Heart right ventricle (tissue), 16 donors: ENCODE data around the gene PDPK1. TPM values are rescaled to one million over a fixed set of nuclear protein-coding genes. Genes with fewer than 3 reads are reported as not detected.

ENCODE experiments used
- ATAC-seq, 8 donors: fragments of 200-7000 bp; cut with Tn5 transposase; one replicate each; pipeline ENCODE4 v1.9.1; 2020; ENCODE audit warnings: mild to moderate bottlenecking in 8 of 8, moderate library complexity in 8 of 8, moderate number of reproducible peaks in 1 of 8
- DNase-seq, 2 donors: peaks; one replicate each; pipeline ENCODE4 v3.0.0-alpha.2; 2020
- H3K27ac ChIP-seq, 10 donors: fragments of 200-600 bp; sonication (generic) in 2 of 10; one replicate each; pipeline versions ENCODE4 v1.5.0 to v1.8.0; 2020 to 2022; ENCODE audit warnings: mild to moderate bottlenecking in 3 of 10
- H3K27me3 ChIP-seq, 7 donors: fragments of 200-600 bp; one replicate each; pipeline ENCODE4 v1.8.0; 2021 to 2022; ENCODE audit warnings: mild to moderate bottlenecking in 2 of 7
- H3K36me3 ChIP-seq, 9 donors: fragments of 200-600 bp; sonication (generic) in 1 of 9; one replicate each; pipeline versions ENCODE4 v1.5.0 to v1.8.0; 2020 to 2022; ENCODE audit warnings: mild to moderate bottlenecking in 2 of 9
- H3K4me1 ChIP-seq, 9 donors: fragments of 200-600 bp; sonication (generic) in 1 of 9; one replicate each; pipeline versions ENCODE4 v1.5.0 to v1.8.0; 2020 to 2022; ENCODE audit warnings: mild to moderate bottlenecking in 4 of 9
- H3K4me3 ChIP-seq, 10 donors: fragments of 200-600 bp; sonication (generic) in 2 of 10; one replicate each; pipeline versions ENCODE4 v1.5.0 to v1.8.0; 2020 to 2022; ENCODE audit warnings: mild to moderate bottlenecking in 7 of 10, moderate library complexity in 2 of 10
- H3K9me3 ChIP-seq, 11 donors: fragments of 200-600 bp in 10 of 11; sonication (generic) in 2 of 11; one replicate each; pipeline versions ENCODE4 v1.5.0 to v1.8.0; 2013 to 2022; ENCODE audit warnings: mild to moderate bottlenecking in 2 of 11, control low read depth in 1 of 11, moderate library complexity in 1 of 11
- WGBS, 2 donors: extraction: QIAGEN DNeasy Blood & Tissue Kit; methylation state at CpG; one replicate each; pipeline ENCODE4 v1.1.7; 2013; ENCODE audit warnings: inconsistent platforms in 1 of 2; 5-methylcytosine and 5-hydroxymethylcytosine counted together
- intact Hi-C, 10 donors: fragments of 100-400 bp; cut with DNase I; formaldehyde crosslinking; loops; one replicate each; pipeline versions ENCODE4 v1.11.1 to v1.14.2; 2022
- polyA plus RNA-seq, 2 donors: library from polyadenylated mRNA; stranded (reverse); fragments of 200-250 nt; gene quantifications; one replicate each; pipeline ENCODE4 v1.2.3, GENCODE V29; 2013
- total RNA-seq, 10 donors: library from RNA; stranded (reverse); fragmentation: NEBNext Ultra II Directional in 3 of 10; extraction: Animal tissue kit (Norgen Biotek cat#: 25700) in 3 of 10; gene quantifications; one replicate each; pipeline versions ENCODE4 v1.2.1 to v1.2.4, GENCODE V29; 2021 to 2023
- TF ChIP-seq, protein P1 (sequence below), 9 donors: fragments of 200-600 bp; sonication (generic) in 2 of 9; IDR thresholded peaks; one replicate each; pipeline versions ENCODE4 v1.5.0 to v1.8.0; 2021 to 2022; ENCODE audit warnings: antibody characterized with exemption in 9 of 9, mild to moderate bottlenecking in 5 of 9, moderate library complexity in 1 of 9
- donor health status: Arrhythmogenic right ventricular cardiomyopathy.
- donor health status: ischemic (EF 13 %, LVEDD 7.1; RV severe dilation, severe dysfunction).
- donor health status: healthy with polysubstance abuse.
- donor health status: DM: no; HTN: yes; CAD: no.
- donor health status: DM: no; HTN: no; CAD: no.
- donor health status: ischemic (EF 25% LVEDD 6.9; RV normal size, moderate dysfunction).
- donor health status: ischemic (EF 25% LVEDD 5.7; RV mildly dilated, moderate dysfunction).
- donor health status: healthy.
- donor health status: DM: yes; HTN: yes; CAD: no.
- donor health status: Ischemic cardiomyopathy.
- donor health status: ischemic (EF 35%, LVEDD 5.7; RV mildly dilated, moderate dysfunction).
- donor health status: nonischemic (EF 11% LVEDD 7.7; RV severe dilation, severe dysfunction).
- donor health status: DM: yes; HTN: yes; CAD: no.
- donor health status: PGD.
- donor health status: ischemic (EF 29% LVEDD 5.4; RV normal size, mild dysfunction).
- donor health status: nonischemic (EF 23%, LVEDD 6.1; RV moderate dilation, normal function).

The PDPK1 gene
- total and polyA plus RNA-seq, 12 donors = 11.0 to 47.7 (median 37.8) TPM

DNA sequence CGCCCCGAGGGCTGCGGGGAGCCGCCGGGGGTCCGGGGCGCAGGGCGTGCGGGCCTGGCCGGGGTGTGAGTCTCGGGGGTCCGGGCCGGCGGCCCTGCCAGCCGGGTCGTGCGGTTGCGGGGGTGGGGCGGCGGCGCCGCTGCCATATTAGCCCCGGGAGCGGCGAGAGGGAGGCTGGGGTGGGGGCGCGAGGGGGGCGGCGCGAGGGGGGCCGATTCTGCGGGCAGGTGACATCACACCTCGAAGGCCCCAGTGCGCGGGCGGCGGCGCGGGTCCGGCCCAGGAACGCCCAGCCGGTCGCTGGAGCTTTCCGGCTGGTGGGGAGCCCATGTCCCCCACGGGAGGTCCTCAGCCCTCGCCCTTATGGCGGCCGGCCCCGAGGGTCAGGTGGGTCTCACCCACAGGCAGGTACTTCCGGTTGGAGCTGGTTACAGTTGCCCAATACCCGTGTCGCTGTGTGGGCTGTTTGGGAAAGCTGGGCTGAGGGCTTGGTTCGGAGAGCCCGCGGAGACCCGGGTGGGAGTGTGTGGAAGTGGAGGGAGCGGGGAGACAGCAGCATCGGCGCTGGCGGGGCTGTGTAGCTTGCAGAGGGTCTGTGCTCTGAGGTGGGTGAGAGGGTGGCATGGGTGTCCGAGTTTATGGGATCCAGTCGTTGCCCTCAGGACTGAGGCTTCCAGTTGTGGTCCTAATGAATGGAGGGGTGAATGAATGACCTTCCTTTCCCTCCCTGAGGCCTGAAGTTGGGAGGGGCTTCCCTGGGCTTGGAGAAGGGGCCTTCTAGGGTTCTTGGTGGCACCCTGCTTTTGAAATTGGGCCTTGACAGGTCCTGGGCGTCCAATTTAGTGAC lies 23.3 kb upstream of the PDPK1 start:
- 0% methylated on average over 56 to 63 of the region's 63 CpGs for WGBS, 2 donors
- no peaks in the 10 kb centered on the region for H3K27me3 ChIP-seq
- H3K4me3 ChIP-seq = peak overlapping the region; percentile 84 to 100 (median 96)
- peaks cover 0 to 7% (median 0%) of the 10 kb centered on the region in 9 donors for H3K36me3 ChIP-seq
- H3K9me3 ChIP-seq = no peaks in the 10 kb centered on the region
- peak in 1 of 2 donors; percentile 9 for DNase-seq
- TF ChIP-seq, protein P1, sequence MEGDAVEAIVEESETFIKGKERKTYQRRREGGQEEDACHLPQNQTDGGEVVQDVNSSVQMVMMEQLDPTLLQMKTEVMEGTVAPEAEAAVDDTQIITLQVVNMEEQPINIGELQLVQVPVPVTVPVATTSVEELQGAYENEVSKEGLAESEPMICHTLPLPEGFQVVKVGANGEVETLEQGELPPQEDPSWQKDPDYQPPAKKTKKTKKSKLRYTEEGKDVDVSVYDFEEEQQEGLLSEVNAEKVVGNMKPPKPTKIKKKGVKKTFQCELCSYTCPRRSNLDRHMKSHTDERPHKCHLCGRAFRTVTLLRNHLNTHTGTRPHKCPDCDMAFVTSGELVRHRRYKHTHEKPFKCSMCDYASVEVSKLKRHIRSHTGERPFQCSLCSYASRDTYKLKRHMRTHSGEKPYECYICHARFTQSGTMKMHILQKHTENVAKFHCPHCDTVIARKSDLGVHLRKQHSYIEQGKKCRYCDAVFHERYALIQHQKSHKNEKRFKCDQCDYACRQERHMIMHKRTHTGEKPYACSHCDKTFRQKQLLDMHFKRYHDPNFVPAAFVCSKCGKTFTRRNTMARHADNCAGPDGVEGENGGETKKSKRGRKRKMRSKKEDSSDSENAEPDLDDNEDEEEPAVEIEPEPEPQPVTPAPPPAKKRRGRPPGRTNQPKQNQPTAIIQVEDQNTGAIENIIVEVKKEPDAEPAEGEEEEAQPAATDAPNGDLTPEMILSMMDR (IDR thresholded peaks at IDR 0.05) = no peak
- intact Hi-C loops = no loop called here
- H3K27ac ChIP-seq = peak overlapping the region; percentile 80 to 99 (median 96)
- H3K4me1 ChIP-seq = peaks cover 43 to 86% (median 60%) of the 10 kb centered on the region in 9 donors
- ATAC-seq = peak in 1 of 8 donors; percentile 0

DNA sequence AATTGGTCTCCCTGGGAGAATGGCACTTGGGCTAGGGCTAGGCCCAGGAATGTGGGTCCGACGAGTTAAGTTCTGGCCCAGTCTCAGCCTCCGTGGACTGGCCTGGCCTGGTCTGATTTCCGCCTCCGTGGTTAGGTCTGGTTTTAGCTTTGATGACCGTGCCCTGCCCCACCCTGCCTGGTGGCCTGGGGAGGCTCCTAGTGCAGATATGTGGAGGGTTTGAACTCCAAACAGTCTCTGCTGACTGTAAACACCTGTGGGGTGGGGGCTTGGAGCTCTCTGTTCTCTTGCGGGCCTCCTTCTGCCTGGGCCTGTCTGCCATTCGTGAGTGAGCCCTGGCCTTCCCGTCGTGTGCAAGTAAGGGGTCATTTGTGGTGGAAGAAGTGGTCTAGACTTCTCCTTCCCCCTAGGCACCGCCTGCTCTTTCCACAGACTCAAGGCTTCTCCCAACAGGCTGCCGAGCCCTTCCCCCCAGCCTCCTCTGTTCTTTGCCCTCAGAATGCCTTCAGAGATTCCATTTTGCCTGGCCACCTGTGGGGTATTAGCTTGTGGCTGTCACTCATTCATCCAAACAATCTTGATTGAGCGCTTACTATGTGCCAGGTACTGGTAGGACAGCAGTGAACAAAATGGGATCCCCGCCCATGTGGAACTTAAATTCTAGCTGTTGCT lies 22.5 kb upstream of the PDPK1 start:
- TF ChIP-seq, protein P1 (IDR thresholded peaks at IDR 0.05) = no peak
- intact Hi-C loops = no loop called here
- H3K36me3 ChIP-seq = peaks cover 0 to 10% (median 0%) of the 10 kb centered on the region in 9 donors
- ATAC-seq = no peak
- peak overlapping the region in 9 of 10 donors; percentile 84 to 99 (median 97) for H3K27ac ChIP-seq
- no peaks in the 10 kb centered on the region for H3K9me3 ChIP-seq
- H3K4me3 ChIP-seq = peak overlapping the region; percentile 84 to 100 (median 96)
- H3K4me1 ChIP-seq = peaks cover 45 to 82% (median 63%) of the 10 kb centered on the region in 9 donors
- no peaks in the 10 kb centered on the region for H3K27me3 ChIP-seq
- WGBS, 2 donors = 30 to 33% methylated on average over 14 of the region's 14 CpGs
- peak; percentile 9 to 11 for DNase-seq

DNA sequence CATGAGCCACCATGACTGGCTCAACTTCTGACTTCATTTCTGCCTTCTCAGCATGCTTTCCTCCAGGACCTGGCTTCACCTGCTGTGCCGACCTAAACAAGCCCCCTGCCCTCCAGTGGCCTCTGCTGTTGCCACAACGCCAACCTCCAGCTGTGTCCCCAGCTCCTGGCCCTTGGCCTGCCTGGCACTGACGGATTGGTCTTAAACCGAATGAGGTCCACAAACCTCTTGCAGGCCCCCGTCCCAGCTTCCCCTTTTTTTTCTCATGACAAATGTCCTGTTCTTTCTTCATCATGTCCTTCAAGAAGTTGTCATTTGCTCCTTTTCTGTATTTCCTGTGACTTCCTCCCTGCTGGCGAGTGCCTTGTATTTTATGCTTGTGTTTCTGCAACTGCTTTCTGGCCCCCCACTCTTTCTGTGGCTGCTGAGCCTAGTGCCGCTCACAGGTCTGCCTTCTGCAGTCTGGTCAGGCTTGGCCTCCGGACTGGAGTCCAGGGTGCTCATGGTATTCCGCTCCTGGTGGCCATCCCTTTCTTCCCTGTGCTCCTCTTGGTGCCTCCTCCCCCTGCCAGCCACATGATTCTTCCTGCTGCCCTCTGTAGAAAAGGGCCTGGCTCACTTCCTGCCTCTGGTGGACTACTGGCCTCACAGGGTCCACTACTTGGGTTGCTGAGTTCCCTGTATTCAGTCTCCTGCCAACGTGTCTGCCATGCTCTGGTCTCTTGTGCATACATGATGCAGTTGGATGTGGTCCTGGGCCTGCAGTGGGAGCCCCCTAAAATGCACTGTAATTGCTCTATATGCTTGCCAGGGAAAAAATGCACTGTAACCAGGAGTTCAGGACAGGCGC lies 21.2 kb upstream of the PDPK1 start:
- H3K27me3 ChIP-seq = no peaks in the 10 kb centered on the region
- TF ChIP-seq, protein P1 (IDR thresholded peaks at IDR 0.05) = no peak
- no peaks in the 10 kb centered on the region for H3K9me3 ChIP-seq
- H3K4me3 ChIP-seq = peak overlapping the region in 7 of 10 donors; percentile 12 to 100 (median 93)
- H3K4me1 ChIP-seq = peaks cover 52 to 81% (median 71%) of the 10 kb centered on the region in 9 donors
- WGBS, 2 donors = 55 to 66% methylated on average over 11 of the region's 11 CpGs
- no peak for ATAC-seq
- intact Hi-C loops = no loop called here
- peak; percentile 14 to 18 for DNase-seq
- H3K27ac ChIP-seq = peak overlapping the region in 8 of 10 donors; percentile 47 to 99 (median 96)
- peaks cover 0 to 10% (median 0%) of the 10 kb centered on the region in 9 donors for H3K36me3 ChIP-seq
